Endothelial cell of umbilical vein (primary cell): ENCODE data around the gene RAI1.

Experiments
- EZH2 ChIP-seq: IDR thresholded peaks from 2 replicates; pipeline ENCODE4 v1.6.1; 2012; ENCODE audit warnings: borderline replicate concordance, low read depth, mild to moderate bottlenecking, moderate library complexity, low read length, inconsistent platforms; ENCODE audit not compliant: severe bottlenecking
- JUN ChIP-seq: IDR thresholded peaks from 2 replicates; pipeline ENCODE4 v1.6.1; 2011; ENCODE audit warnings: borderline replicate concordance, low read depth; ENCODE audit not compliant: insufficient read length, insufficient read depth
- MYC ChIP-seq: IDR thresholded peaks from one replicate; pipeline ENCODE4 v1.6.1; 2011; ENCODE audit warnings: mild to moderate bottlenecking, low read depth, low read length
- POLR2A ChIP-seq: IDR thresholded peaks from 2 replicates; pipeline ENCODE4 v1.6.1; 2012; ENCODE audit warnings: low read depth, mild to moderate bottlenecking, control low read depth, low read length
- POLR2AphosphoS5 ChIP-seq: IDR thresholded peaks from 2 replicates; pipeline ENCODE4 v1.6.1; 2012; ENCODE audit warnings: low read depth, mild to moderate bottlenecking, control low read depth, low read length, moderate library complexity; ENCODE audit not compliant: insufficient read depth
- TF ChIP-seq, protein P1 (sequence below), 2 donors: IDR thresholded peaks; 1 replicate in 1 of 2; 2 replicates in 1 of 2; pipeline ENCODE4 v1.5.1; 2011; ENCODE audit warnings: low read length in 2 of 2, mild to moderate bottlenecking in 2 of 2, moderate library complexity in 2 of 2, control low read depth in 1 of 2, inconsistent platforms in 1 of 2, low read depth in 1 of 2; ENCODE audit not compliant: insufficient read depth in 1 of 2; ENCODE audit errors: extremely low read depth in 1 of 2

DNA sequence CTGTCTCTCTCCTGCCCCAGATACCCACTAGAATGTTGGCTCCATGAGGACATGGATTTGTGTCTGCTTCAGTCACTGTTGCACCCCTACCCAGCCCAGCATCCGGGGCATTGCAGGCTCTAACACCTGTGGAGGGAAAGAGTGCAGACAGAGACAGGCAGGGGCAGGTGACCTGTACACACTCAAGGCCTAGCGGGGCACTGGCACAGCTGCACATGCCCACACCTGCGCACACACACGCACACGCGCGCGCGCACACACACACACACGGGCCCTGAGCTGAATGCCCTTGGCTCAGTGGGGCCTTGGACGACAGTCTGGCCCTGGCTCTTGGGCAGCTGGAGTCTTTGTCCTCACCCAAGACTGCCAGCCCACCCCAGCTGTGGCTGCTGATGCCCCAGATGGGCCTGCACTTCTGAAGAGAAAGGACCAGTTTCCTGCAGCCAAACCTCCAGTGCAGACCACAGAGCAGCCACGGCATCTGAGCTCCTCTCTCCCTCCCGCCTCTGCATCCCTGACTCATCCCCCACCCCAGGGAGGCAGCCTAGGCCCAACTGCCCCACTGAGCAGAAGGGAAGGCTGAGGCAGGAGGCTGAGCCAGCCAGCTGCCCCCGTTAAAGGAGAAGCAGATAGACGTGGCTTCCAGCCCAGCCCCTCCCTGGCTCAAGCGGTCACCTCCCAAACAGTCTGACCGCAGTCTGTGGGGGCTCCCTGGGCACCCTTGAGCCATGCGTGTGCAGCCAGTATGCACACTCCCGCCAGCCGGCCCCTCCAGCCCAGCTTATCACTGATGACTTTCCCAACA lies 12.3 kb upstream of the RAI1 start:
- TF ChIP-seq, protein P1, sequence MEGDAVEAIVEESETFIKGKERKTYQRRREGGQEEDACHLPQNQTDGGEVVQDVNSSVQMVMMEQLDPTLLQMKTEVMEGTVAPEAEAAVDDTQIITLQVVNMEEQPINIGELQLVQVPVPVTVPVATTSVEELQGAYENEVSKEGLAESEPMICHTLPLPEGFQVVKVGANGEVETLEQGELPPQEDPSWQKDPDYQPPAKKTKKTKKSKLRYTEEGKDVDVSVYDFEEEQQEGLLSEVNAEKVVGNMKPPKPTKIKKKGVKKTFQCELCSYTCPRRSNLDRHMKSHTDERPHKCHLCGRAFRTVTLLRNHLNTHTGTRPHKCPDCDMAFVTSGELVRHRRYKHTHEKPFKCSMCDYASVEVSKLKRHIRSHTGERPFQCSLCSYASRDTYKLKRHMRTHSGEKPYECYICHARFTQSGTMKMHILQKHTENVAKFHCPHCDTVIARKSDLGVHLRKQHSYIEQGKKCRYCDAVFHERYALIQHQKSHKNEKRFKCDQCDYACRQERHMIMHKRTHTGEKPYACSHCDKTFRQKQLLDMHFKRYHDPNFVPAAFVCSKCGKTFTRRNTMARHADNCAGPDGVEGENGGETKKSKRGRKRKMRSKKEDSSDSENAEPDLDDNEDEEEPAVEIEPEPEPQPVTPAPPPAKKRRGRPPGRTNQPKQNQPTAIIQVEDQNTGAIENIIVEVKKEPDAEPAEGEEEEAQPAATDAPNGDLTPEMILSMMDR (IDR thresholded peaks at IDR 0.05; ENCODE audit: extremely low read depth in 1 of 2, insufficient read depth in 1 of 2, low read depth in 1 of 2, low read length in 2 of 2) = no peak
- TF ChIP-seq POLR2A (no peak), MYC (no peak), EZH2 (no peak), JUN (no peak), POLR2AphosphoS5 (no peak)
